Duodenal mucosa (tissue), 2 donors: ENCODE data around the gene TSEN2.
A peak's percentile ranks its signal among the peaks of the same experiment; 100 is the strongest.
"Not testable (repeated sequence)": the region's sequence is repeated elsewhere in the genome, so short reads cannot be mapped to it uniquely, and the experiment has no call there.

ENCODE experiments used
- H3K27ac ChIP-seq: one replicate; pipeline ENCODE4 v1.7.0; 2013; ENCODE audit warnings: low read depth, low read length
- H3K27me3 ChIP-seq, 2 donors: one replicate each; pipeline ENCODE4 v1.7.0; 2013; ENCODE audit warnings: low read length in 2 of 2, control low read depth in 1 of 2; ENCODE audit not compliant: insufficient read depth in 2 of 2, control insufficient read depth in 1 of 2
- H3K36me3 ChIP-seq, 2 donors: one replicate each; pipeline ENCODE4 v1.7.0; 2013; ENCODE audit warnings: low read length in 2 of 2, control low read depth in 1 of 2; ENCODE audit not compliant: insufficient read depth in 2 of 2, control insufficient read depth in 1 of 2
- H3K4me1 ChIP-seq, 2 donors: one replicate each; pipeline ENCODE4 v1.7.0; 2013; ENCODE audit warnings: low read length in 2 of 2, control low read depth in 1 of 2; ENCODE audit not compliant: insufficient read depth in 2 of 2, control insufficient read depth in 1 of 2
- H3K4me3 ChIP-seq, 2 donors: one replicate each; pipeline ENCODE4 v1.7.0; 2013; ENCODE audit warnings: low read length in 2 of 2, low read depth in 1 of 2
- H3K9ac ChIP-seq, 2 donors: one replicate each; pipeline ENCODE4 v1.7.0; 2013; ENCODE audit warnings: low read length in 2 of 2, low read depth in 1 of 2
- H3K9me3 ChIP-seq, 2 donors: one replicate each; pipeline ENCODE4 v1.7.0; 2013; ENCODE audit warnings: low read length in 2 of 2, control low read depth in 1 of 2; ENCODE audit not compliant: control insufficient read depth in 1 of 2

Gene TSEN2

DNA sequence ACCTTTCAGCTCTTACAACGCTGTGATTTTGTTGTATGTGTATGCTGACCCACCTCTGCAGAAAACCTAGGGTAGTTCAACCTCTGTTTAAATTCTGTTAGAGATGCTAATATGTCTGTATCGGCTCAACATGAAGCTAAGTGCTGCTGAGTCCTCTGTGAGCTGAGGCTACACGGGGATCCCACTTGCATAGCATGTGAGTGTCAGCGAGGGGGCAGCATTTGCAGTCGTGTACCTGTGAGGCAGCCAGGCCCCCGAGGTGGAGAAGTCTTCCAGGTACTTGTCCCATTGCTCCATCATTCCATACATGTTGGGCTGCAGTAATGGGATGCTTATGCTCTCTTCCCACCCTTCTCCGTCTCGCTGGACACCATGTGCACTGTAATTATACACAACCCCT is 57.3 kb downstream of the TSEN2 start:
- no peak overlapping the region for H3K9ac ChIP-seq
- peaks cover 5 to 21% of the 10 kb centered on the region in 2 donors for H3K36me3 ChIP-seq
- H3K27ac ChIP-seq, result no peak overlapping the region
- no peaks in the 10 kb centered on the region for H3K9me3 ChIP-seq
- no peaks in the 10 kb centered on the region for H3K4me1 ChIP-seq
- no peaks in the 10 kb centered on the region for H3K27me3 ChIP-seq
- H3K4me3 ChIP-seq, result no peak overlapping the region

DNA sequence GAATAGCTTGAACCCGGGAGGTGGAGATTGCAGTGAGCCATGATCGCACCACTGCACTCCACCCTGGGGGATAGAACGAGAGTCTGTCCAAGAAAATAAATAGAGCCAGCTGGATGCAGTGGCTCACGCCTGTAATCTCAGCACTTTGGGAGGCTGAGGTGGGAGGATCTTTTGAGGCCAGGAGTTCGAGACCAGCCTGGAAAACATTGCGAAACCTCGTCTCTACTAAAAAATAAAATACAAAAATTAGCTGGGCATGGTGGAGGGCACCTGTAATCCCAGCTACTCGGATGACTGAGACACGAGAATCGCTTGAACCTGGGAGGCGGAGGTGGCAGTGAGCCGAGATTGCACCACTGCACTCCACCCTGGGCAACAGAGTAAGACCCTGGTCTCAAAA is 59.2 kb downstream of the TSEN2 start:
- not testable (repeated sequence) for H3K9ac ChIP-seq, H3K4me1 ChIP-seq, H3K27me3 ChIP-seq, H3K9me3 ChIP-seq, H3K27ac ChIP-seq, H3K4me3 ChIP-seq
- H3K36me3 ChIP-seq, result peaks cover 5 to 21% of the 10 kb centered on the region in 2 donors

DNA sequence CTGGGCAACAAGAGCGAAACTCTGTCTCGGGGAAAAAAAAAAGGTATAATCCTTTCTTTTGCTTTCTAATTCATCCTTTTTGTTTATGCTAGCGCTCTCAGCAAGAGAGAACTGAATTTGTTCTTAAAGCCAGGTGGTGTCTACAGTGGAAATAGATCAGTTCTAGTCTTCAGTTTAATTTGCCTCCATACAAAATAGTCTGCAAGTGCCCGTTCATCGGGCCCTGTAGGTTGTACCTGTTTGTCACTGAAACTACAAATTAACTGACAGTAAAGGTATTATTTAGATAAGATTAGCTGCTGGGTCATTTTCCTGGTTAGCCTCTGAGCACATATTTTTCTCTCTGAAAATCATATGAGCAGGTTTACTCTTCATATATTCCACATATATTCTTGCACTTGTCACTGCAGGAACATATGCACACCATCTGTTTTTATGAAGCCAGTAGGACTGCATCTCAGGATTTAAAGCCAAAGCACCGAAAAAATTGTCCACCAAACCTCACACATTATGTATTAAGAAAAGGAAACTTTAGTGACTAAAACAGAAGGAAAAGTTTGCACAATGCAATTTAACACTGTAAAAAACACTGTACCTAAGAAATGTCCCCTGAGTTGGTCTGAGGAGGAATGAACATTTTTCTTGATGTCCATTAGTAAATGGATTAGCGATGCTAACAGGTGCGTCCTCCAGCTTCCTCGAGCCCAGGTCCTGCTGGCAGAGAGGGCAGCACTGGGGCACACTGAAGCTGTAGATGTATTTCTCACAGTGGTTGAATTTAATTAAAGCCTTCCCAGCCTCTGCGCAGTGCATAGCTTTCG is 60.6 kb downstream of the TSEN2 start:
- peak overlapping the region; percentile 69 to 80 for H3K9ac ChIP-seq
- peak overlapping the region; percentile 36 for H3K27ac ChIP-seq
- H3K4me3 ChIP-seq, result peak overlapping the region; percentile 69 to 72

DNA sequence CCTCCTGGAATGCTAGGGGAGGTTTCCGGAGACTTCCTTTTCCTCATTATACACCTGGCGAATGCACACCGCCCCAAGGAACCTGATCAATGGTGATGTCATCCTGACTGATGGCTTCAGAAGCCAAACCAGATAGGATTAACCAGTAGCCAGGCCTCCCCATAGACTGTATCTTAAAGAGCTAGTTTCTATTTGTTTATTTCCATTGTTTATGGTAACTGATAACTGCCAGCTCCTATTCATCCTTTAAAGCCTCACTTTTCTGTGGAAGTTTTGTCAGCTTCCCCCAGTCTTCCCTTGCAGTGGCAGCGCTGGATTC is 61.2 kb downstream of the TSEN2 start, which contains the start of gene MKRN2OS:
Gene MKRN2OS (minus strand): TSS at position 27 of the 319 bp plus-strand sequence. CDS start 35 bp downstream, outside the sequence.
- Histone ChIP-seq H3K4me1 (no peaks in the 10 kb centered on the region), H3K4me3 (peak within 1 kb of the TSS; percentile 69 to 72), H3K27ac (peak within 1 kb of the TSS; percentile 36), H3K36me3 (peaks cover 0 to 8% of the 10 kb centered on the region in 2 donors), H3K27me3 (no peaks in the 10 kb centered on the region), H3K9ac (peak within 1 kb of the TSS; percentile 69 to 80), H3K9me3 (no peaks in the 10 kb centered on the region)

More for the DNA sequence above, 60.6 kb downstream of the TSEN2 start:
- Histone ChIP-seq H3K27me3 (no peaks in the 10 kb centered on the region), H3K9me3 (no peaks in the 10 kb centered on the region), H3K36me3 (peaks cover 5 to 14% of the 10 kb centered on the region in 2 donors), H3K4me1 (no peaks in the 10 kb centered on the region)

DNA sequence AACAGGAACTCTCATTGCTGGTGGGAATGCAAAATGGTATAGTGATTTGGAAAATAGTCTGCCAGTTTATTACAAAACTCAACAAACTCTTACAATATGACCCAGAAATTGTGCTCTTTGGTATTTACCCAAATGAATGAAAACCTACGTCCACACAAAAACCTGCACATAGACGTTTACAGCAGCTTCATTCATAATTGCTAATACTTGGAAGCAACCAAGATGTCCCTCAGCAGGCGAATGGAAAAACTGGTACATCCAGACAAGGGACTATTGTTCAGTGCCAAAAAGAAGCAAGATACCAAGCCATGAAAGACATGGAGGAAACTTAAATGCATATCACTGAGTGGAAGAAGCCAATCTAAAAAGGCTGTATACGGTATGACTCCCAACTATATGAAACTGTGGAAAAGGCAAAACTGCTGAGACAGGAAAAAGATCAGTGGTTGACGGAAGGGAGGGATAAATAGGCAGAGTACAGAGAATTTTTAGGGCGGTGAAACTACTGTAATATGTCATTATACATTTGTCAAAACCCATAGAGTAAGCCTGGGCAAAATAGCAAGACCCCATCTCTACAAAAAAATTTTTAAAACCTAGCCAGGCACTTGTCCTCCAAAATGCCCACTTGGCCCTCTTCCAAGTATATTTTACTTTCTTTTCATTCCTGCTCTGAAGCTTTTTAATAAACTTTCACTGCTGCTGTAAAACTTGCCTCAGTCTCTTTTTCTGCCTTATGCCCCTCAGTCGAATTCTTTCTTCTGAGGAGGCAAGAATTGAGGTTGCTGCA is 65.9 kb downstream of the TSEN2 start:
- Histone ChIP-seq H3K9ac (no peak overlapping the region), H3K9me3 (no peaks in the 10 kb centered on the region), H3K27me3 (no peaks in the 10 kb centered on the region), H3K36me3 (no peaks in the 10 kb centered on the region), H3K4me3 (no peak overlapping the region), H3K4me1 (no peaks in the 10 kb centered on the region), H3K27ac (no peak overlapping the region)

DNA sequence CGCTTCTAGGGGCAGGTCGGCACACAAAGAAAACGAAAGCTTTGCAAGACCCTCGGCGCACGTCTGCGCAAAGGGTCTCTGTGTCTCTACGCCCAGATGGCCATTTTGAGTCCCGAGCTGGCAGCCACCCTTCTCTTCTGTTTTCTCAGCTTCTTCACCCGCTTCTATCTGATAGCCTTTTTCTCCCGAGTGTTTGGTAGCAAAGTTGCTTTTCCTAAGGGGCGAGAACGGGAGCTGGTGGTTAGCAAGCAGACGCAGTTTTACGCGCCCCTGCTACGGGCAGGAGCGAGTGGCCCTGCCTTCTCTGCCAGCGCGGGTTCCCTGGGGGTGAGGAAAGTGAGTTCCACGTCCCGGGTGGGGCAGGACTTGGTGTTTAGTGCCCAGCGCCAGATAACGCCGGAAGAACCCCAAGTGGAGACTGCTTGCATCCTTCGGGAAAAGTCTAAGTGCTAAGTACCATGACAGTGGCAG is 69.7 kb downstream of the TSEN2 start:
- no peaks in the 10 kb centered on the region for H3K36me3 ChIP-seq
- peaks cover 13 to 17% of the 10 kb centered on the region in 2 donors for H3K4me1 ChIP-seq
- H3K27ac ChIP-seq, result no peak overlapping the region
- peak overlapping the region; percentile 65 to 80 for H3K4me3 ChIP-seq
- H3K9me3 ChIP-seq, result no peaks in the 10 kb centered on the region
- peak overlapping the region; percentile 7 to 73 for H3K9ac ChIP-seq
- H3K27me3 ChIP-seq, result no peaks in the 10 kb centered on the region

DNA sequence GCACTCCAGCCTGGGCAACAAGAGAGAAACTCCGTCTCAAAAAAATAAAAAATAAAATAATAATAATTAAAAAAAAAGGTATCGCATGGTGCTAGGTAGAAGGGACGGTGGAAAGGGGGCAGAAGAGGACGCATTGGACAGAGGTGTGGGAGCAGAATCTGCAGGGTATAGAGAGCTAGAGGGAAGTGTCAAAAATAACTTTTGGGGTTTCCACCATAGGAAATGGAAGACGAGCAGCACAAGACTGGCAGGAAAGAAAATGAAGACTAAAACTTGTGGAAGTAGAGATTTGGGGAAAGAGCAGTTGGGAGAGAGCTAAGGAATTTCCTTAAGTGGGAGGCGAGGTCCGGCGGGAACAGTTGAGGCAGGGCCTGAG is 72.0 kb downstream of the TSEN2 start:
- Histone ChIP-seq H3K4me3 (peak overlapping the region; percentile 77 to 93), H3K27me3 (no peaks in the 10 kb centered on the region), H3K9ac (peak overlapping the region; percentile 53 to 87), H3K36me3 (no peaks in the 10 kb centered on the region), H3K4me1 (peaks cover 27 to 36% of the 10 kb centered on the region in 2 donors), H3K9me3 (no peaks in the 10 kb centered on the region), H3K27ac (peak overlapping the region; percentile 61)

DNA sequence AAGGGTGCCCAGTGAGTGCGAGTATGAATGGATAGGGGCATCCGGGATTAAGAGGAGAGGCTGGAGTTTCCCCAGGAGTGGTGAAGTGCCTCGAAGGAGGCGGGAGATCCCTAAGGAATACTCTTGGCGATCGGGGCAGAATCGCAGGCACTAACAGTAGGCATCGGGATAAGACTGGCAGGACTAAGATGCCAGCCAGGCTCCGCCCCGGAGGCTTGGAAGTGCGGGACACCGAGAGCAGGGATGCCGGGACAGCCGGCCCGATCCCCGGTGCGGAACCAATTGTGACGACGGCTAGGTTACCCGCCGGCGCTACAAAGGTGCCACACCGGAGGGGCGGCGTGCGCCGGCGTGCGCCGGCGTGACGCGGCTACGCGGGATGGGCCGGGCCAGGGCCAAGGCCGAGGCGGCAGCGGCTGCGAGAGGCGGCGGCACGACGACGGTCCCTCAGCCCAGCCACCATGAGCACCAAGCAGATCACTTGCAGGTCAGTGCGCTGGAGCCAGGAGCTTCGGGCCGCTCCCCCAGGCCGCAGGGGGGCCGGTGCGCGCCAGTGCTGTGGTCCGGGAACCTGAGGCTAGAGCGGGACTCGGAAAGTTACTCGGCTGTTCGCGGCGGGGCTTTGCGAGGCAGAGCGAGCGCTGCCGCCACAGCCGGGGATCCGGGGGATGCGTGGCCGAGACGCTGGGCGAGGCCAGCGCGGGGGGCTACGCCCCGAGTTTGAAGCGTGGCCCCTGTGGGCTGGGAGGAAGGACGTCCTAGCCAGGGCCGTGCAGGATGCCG is 72.6 kb downstream of the TSEN2 start, which contains the start of gene MKRN2:
Gene MKRN2 (plus strand): TSS at position 398 of the 783 bp plus-strand sequence. CDS start 64 bp downstream, at position 462.
- Histone ChIP-seq H3K9ac (peak within 1 kb of the TSS; percentile 87 to 88), H3K4me1 (peaks cover 27 to 38% of the 10 kb centered on the region in 2 donors), H3K4me3 (peak within 1 kb of the TSS; percentile 77 to 93), H3K27me3 (no peaks in the 10 kb centered on the region), H3K27ac (peak within 1 kb of the TSS; percentile 95), H3K9me3 (no peaks in the 10 kb centered on the region), H3K36me3 (no peaks in the 10 kb centered on the region)

DNA sequence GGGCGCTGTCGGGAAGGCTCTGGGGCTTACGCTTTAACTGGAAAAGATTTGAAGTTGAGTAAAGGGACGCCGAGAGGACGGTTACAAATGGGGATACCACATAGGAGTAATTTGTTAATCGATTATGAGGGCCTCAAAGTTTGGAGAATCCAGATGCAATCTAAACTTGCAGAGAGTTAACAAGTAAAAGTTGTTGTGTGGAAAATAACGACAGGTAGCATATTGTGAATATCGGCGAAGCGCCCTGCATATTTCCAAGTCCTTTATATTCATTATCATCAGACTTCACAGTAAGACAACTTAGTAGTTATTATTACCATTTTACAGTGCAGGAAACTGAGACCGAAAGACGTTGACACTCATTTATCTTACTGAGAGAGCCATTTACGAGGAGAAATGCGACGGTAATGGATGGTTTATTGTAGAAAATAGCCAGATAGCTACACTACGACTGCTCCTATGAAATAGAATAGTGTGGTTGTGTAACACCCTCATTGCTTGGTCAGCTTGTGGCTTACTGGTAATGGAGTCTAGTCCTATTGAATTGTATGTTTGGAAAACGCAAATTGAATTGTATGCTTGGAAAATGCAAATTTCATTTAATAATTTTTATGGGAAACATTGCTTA is 73.3 kb downstream of the TSEN2 start:
- no peaks in the 10 kb centered on the region for H3K36me3 ChIP-seq
- peaks cover 27 to 38% of the 10 kb centered on the region in 2 donors for H3K4me1 ChIP-seq
- peak overlapping the region; percentile 77 to 93 for H3K4me3 ChIP-seq
- H3K27me3 ChIP-seq, result no peaks in the 10 kb centered on the region
- H3K9ac ChIP-seq, result peak overlapping the region; percentile 87 to 88
- H3K9me3 ChIP-seq, result no peaks in the 10 kb centered on the region
- peak overlapping the region; percentile 95 for H3K27ac ChIP-seq
